Gastrocnemius medialis (tissue), 4 donors: ENCODE data around the gene TRPM4. TPM values are rescaled to one million over a fixed set of nuclear protein-coding genes. Genes with fewer than 3 reads are reported as not detected.

Source experiments
- ATAC-seq, 2 donors: fragments of 150-250 bp; one replicate each; pipeline ENCODE4 v1.9.1; 2016
- DNase-seq, 2 donors: peaks; one replicate each; pipeline ENCODE4 v3.0.0-alpha.2; 2019
- H3K27ac ChIP-seq, 4 donors: fragments of 200-600 bp; sonication (generic); 1 replicate in 1 of 4; 2 replicates in 3 of 4; pipeline ENCODE4 v1.5.1; 2016 to 2018; ENCODE audit warnings: mild to moderate bottlenecking in 2 of 4, moderate library complexity in 1 of 4
- H3K27me3 ChIP-seq, 3 donors: fragments of 200-600 bp; sonication (generic) in 2 of 3; 1 replicate in 1 of 3; 2 replicates in 2 of 3; pipeline versions ENCODE4 v1.5.1 to v1.6.0; 2016 to 2019; ENCODE audit warnings: mild to moderate bottlenecking in 1 of 3, moderate library complexity in 1 of 3
- H3K36me3 ChIP-seq, 2 donors: fragments of 200-600 bp; sonication (generic) in 1 of 2; one replicate each; pipeline ENCODE4 v1.5.1; 2017 to 2018
- H3K4me1 ChIP-seq, 2 donors: fragments of 200-600 bp; sonication (generic) in 1 of 2; one replicate each; pipeline ENCODE4 v1.5.1; 2016 to 2017; ENCODE audit warnings: mild to moderate bottlenecking in 2 of 2
- H3K4me3 ChIP-seq, 4 donors: fragments of 200-600 bp; sonication (generic) in 3 of 4; 1 replicate in 1 of 4; 2 replicates in 3 of 4; pipeline ENCODE4 v1.5.1; 2016 to 2019; ENCODE audit warnings: mild to moderate bottlenecking in 2 of 4
- H3K9me3 ChIP-seq, 3 donors: fragments of 200-600 bp; sonication (generic) in 2 of 3; 1 replicate in 1 of 3; 2 replicates in 2 of 3; pipeline ENCODE4 v1.5.1; 2016 to 2019
- POLR2A ChIP-seq, 2 donors: fragments of 450-650 bp; IDR thresholded peaks; one replicate each; pipeline ENCODE4 v1.6.1; 2017; ENCODE audit warnings: antibody characterized with exemption in 2 of 2, mild to moderate bottlenecking in 2 of 2, moderate library complexity in 2 of 2
- in situ Hi-C, 4 donors: fragments of 200-750 bp; cut with MboI; loops; one replicate each; pipeline versions ENCODE4 v1.15.0 to v1.8.0; 2017; ENCODE audit warnings: low sequenced_read_pairs in 4 of 4
- intact Hi-C: fragments of 100-400 bp; cut with DNase I; formaldehyde crosslinking; loops from one replicate; pipeline ENCODE4 v1.15.1; 2023; ENCODE audit warnings: low total_unique reads
- total RNA-seq, 4 donors: library from RNA; depleted of rRNA; stranded (reverse); fragments of >200 nt; gene quantifications; one replicate each; pipeline versions ENCODE4 v1.1.0 to v1.2.3, GENCODE V29; 2016
- TF ChIP-seq, protein P1 (sequence below), 5 experiments: fragments of 450-650 bp in 3 of 5; fragments of 200-600 bp in 2 of 5; sonication (generic) in 2 of 5; IDR thresholded peaks in 4 of 5; conservative IDR thresholded peaks in 1 of 5; 1 replicate in 4 of 5; 2 replicates in 1 of 5; pipeline ENCODE4 v1.5.1; 2016 to 2019; ENCODE audit warnings: antibody characterized with exemption in 5 of 5, mild to moderate bottlenecking in 3 of 5, moderate library complexity in 3 of 5

Gene TRPM4
- total RNA-seq, 4 donors from 2014 or later, result 10.4 to 11.5 (median 11.3) TPM

GRCh38 chr19:49233163-49233562 lies 75.6 kb downstream of the TRPM4 start:
- no peaks in the 10 kb centered on the region for H3K4me1 ChIP-seq

DNA sequence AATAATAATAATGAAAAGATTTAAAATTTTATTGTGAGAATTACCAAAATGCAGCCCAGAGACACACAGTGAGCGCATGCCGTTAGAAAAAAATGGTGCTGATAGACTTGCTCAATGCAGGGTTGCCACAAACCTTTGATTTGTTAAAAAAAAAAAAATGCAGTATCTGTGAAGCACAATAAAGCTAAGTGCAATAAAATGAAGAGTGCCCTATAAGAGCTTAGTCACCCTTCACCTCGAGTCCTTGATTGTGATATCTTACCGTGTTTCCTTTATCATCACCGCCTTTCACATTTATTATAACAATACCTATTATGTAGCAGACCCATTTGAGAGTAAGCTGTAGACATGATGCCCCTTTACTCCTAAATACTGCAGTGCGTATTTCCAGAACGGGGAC lies 84.2 kb downstream of the TRPM4 start:
- Histone ChIP-seq H3K27me3 (no peaks in the 10 kb centered on the region), H3K4me3 (no peak overlapping the region), H3K36me3 (no peaks in the 10 kb centered on the region), H3K9me3 (no peaks in the 10 kb centered on the region), H3K4me1 (no peaks in the 10 kb centered on the region), H3K27ac (no peak overlapping the region)
- DNase-seq (no peak), ATAC-seq (no peak)
- in situ Hi-C loops, result no loop called here
- intact Hi-C loops, result no loop called here
- TF ChIP-seq POLR2A (IDR thresholded peaks at IDR 0.05), result no peak
- TF ChIP-seq, protein P1, sequence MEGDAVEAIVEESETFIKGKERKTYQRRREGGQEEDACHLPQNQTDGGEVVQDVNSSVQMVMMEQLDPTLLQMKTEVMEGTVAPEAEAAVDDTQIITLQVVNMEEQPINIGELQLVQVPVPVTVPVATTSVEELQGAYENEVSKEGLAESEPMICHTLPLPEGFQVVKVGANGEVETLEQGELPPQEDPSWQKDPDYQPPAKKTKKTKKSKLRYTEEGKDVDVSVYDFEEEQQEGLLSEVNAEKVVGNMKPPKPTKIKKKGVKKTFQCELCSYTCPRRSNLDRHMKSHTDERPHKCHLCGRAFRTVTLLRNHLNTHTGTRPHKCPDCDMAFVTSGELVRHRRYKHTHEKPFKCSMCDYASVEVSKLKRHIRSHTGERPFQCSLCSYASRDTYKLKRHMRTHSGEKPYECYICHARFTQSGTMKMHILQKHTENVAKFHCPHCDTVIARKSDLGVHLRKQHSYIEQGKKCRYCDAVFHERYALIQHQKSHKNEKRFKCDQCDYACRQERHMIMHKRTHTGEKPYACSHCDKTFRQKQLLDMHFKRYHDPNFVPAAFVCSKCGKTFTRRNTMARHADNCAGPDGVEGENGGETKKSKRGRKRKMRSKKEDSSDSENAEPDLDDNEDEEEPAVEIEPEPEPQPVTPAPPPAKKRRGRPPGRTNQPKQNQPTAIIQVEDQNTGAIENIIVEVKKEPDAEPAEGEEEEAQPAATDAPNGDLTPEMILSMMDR (IDR thresholded peaks at IDR 0.05 in 4 of 5, conservative IDR thresholded peaks at IDR 0.05 in 1 of 5), result no peak

More at GRCh38 chr19:49233163-49233562, 75.6 kb downstream of the TRPM4 start:
- in situ Hi-C loops (no loop called here), intact Hi-C loops (no loop called here)
- no peak overlapping the region for H3K27ac ChIP-seq
- DNase-seq (no peak), ATAC-seq (no peak)
- H3K36me3 ChIP-seq, result no peaks in the 10 kb centered on the region
- no peaks in the 10 kb centered on the region for H3K9me3 ChIP-seq
- H3K4me3 ChIP-seq, result no peak overlapping the region
- H3K27me3 ChIP-seq, result no peaks in the 10 kb centered on the region
- TF ChIP-seq, protein P1 (IDR thresholded peaks at IDR 0.05 in 4 of 5, conservative IDR thresholded peaks at IDR 0.05 in 1 of 5), result no peak
- no peak for TF ChIP-seq POLR2A (IDR thresholded peaks at IDR 0.05)

DNA sequence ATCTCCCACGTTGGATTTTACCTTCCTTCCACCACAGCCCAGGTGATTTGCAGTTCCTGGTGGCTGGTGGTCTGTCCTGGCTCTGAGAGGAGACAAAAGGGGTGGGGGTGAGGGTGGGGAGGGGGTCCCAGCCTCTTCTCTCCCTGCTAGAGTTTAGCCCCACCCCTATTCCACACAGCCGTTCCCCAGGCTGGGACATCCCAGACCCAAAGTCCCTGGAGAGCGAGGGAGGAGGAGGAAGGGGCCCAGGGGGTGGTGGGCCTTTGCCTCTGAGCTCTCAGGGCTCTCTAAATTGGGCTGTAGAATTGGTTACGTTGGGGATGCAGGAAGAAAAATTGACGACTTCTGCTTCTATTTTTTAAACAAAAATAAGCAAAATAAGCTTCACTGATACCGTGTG lies 85.5 kb downstream of the TRPM4 start:
- Histone ChIP-seq H3K27me3 (no peaks in the 10 kb centered on the region), H3K4me1 (no peaks in the 10 kb centered on the region), H3K4me3 (no peak overlapping the region), H3K9me3 (no peaks in the 10 kb centered on the region), H3K27ac (no peak overlapping the region), H3K36me3 (no peaks in the 10 kb centered on the region)
- in situ Hi-C loops (no loop called here), intact Hi-C loops (no loop called here)
- ATAC-seq (no peak), DNase-seq (no peak)
- TF ChIP-seq, protein P1 (IDR thresholded peaks at IDR 0.05 in 4 of 5, conservative IDR thresholded peaks at IDR 0.05 in 1 of 5), result no peak
- no peak for TF ChIP-seq POLR2A (IDR thresholded peaks at IDR 0.05)

GRCh38 chr19:49243726-49244125 lies 86.1 kb downstream of the TRPM4 start:
- ATAC-seq (no peak), DNase-seq (no peak)
- in situ Hi-C loops, result no loop called here

More at GRCh38 chr19:49243726-49244125, 86.1 kb downstream of the TRPM4 start:
- intact Hi-C loops, result no loop called here
- Histone ChIP-seq H3K27ac (no peak overlapping the region), H3K4me3 (no peak overlapping the region), H3K4me1 (no peaks in the 10 kb centered on the region), H3K27me3 (no peaks in the 10 kb centered on the region), H3K36me3 (no peaks in the 10 kb centered on the region), H3K9me3 (no peaks in the 10 kb centered on the region)
- no peak for TF ChIP-seq POLR2A (IDR thresholded peaks at IDR 0.05)
- TF ChIP-seq, protein P1 (IDR thresholded peaks at IDR 0.05 in 4 of 5, conservative IDR thresholded peaks at IDR 0.05 in 1 of 5), result no peak
